ENCODE data around the gene ZBTB7B. TPM values are rescaled to one million over a fixed set of nuclear protein-coding genes. Genes with fewer than 3 reads are reported as not detected.

ZBTB7B gene
- total RNA-seq, 1 experiment from 2014 or later = 38.3 TPM

DNA sequence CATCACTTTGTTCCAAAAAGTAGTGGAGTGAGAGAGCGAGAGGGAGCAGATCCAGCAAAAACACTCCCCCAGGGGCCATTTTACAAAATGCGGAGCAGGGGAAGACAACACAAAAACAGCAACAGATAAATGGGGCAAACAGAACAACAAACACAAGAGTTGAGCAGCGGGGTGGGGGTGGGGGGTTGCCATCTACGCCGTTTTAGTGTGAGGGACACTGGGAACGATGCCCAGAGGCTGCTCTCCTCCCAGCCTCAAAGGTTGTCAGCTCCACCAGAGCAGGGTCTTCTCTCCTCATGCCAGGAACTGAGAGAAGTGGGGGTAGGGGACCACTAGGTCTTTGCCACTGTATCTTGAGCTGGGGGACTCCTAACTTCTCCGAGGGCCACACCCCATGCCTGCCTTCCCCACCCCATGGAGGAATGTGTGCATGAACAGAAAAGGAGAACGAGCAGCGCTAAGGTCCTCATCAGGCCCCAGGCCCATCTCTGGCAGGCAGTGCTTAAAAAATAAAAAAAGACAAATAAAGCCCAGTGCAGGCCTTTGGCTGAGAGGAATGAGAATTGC, 45.4 kb upstream of the ZBTB7B start:
- Histone ChIP-seq H3K4ac (ENCODE audit: low read depth, low read length) (no peak overlapping the region), H4K20me1 (ENCODE audit: control insufficient read depth, insufficient read depth, insufficient read length) (no peaks in the 10 kb centered on the region), H2BK12ac (ENCODE audit: insufficient read length, low read depth, low read length) (no peak overlapping the region), H3K23ac (ENCODE audit: insufficient read length, low read depth, low read length) (no peak overlapping the region), H3K27me3 (ENCODE audit: insufficient read depth, low read length) (no peaks in the 10 kb centered on the region), H4K8ac (replicated peaks; ENCODE audit: insufficient read length, low read depth, low read length) (no peak overlapping the region), H3K4me1 (ENCODE audit: insufficient read depth, low read length) (peaks cover 6% of the 10 kb centered on the region; the same call in 1 of the 2 replicates), H4K91ac (ENCODE audit: insufficient read length, low read depth, low read length) (no peak overlapping the region), H4K5ac (ENCODE audit: insufficient read length, low read depth, low read length) (no peak overlapping the region), H3K56ac (ENCODE audit: insufficient read length, low read depth, low read length) (no peak overlapping the region), H3K23me2 (ENCODE audit: insufficient read length, low read depth, low read length, poor library complexity, severe bottlenecking) (peaks cover 16% of the 10 kb centered on the region), H3T11ph (ENCODE audit: low read length) (no peak overlapping the region), H3K4me2 (ENCODE audit: insufficient read depth, insufficient read length, low read length) (no peak overlapping the region), H3K14ac (ENCODE audit: insufficient read depth, low read length) (no peak overlapping the region), H2AFZ (ENCODE audit: low read length) (no peak overlapping the region), H3K79me1 (ENCODE audit: insufficient read depth, low read depth, low read length, poor library complexity, severe bottlenecking) (no peaks in the 10 kb centered on the region), H2BK20ac (ENCODE audit: low read depth, low read length, poor library complexity, severe bottlenecking) (no peak overlapping the region), H3K79me2 (ENCODE audit: insufficient read depth, low read length) (no peaks in the 10 kb centered on the region; the same call in 1 of the 2 replicates), H2AK5ac (ENCODE audit: insufficient read length, low read length) (no peak overlapping the region), H3K9ac (ENCODE audit: extremely low read depth, insufficient read length, low read length) (no peak overlapping the region), H3K18ac (ENCODE audit: insufficient read length, low read depth, low read length) (no peak overlapping the region), H2BK120ac (ENCODE audit: low read depth, low read length, poor library complexity, severe bottlenecking) (no peak overlapping the region), H2BK5ac (ENCODE audit: insufficient read length, low read length) (no peak overlapping the region), H3K9me3 (ENCODE audit: control insufficient read depth, low read depth, low read length) (no peaks in the 10 kb centered on the region), H3K27ac (ENCODE audit: insufficient read length, low read depth, low read length) (no peak overlapping the region), H2BK15ac (ENCODE audit: low read depth, low read length) (no peak overlapping the region)
- no peaks in the 10 kb centered on the region for H3K9me3 Mint-ChIP-seq
- H3K36me3 Mint-ChIP-seq (ENCODE audit: insufficient read depth in 1 of 3, low read depth in 3 of 3) = peaks cover 8 to 28% (median 23%) of the 10 kb centered on the region in 3 experiments; a peak in 6 of 7 replicates
- H3K4me1 Mint-ChIP-seq = peaks cover 56 to 68% of the 10 kb centered on the region in 2 experiments
- WGBS (ENCODE audit: extremely low coverage, insufficient read length, low lambda C conversion rate) = no CpG with 5 or more reads among the region's 9 CpGs
- H3K27ac Mint-ChIP-seq = peak overlapping the region in 2 of 3 experiments; percentile 98 to 99; a peak in 3 of 7 replicates
- TF ChIP-seq, protein P1, sequence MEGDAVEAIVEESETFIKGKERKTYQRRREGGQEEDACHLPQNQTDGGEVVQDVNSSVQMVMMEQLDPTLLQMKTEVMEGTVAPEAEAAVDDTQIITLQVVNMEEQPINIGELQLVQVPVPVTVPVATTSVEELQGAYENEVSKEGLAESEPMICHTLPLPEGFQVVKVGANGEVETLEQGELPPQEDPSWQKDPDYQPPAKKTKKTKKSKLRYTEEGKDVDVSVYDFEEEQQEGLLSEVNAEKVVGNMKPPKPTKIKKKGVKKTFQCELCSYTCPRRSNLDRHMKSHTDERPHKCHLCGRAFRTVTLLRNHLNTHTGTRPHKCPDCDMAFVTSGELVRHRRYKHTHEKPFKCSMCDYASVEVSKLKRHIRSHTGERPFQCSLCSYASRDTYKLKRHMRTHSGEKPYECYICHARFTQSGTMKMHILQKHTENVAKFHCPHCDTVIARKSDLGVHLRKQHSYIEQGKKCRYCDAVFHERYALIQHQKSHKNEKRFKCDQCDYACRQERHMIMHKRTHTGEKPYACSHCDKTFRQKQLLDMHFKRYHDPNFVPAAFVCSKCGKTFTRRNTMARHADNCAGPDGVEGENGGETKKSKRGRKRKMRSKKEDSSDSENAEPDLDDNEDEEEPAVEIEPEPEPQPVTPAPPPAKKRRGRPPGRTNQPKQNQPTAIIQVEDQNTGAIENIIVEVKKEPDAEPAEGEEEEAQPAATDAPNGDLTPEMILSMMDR (conservative IDR thresholded peaks at IDR 0.05) = no peak
- no peak for DNase-seq
- peak overlapping the region; percentile 83 to 97 for H3K4me3 Mint-ChIP-seq
- H3K27me3 Mint-ChIP-seq (ENCODE audit: low read depth) = no peaks in the 10 kb centered on the region
